ENCODE results near the gene FUT4.
"Not testable (repeated sequence)": the region's sequence is repeated elsewhere in the genome, so short reads cannot be mapped to it uniquely, and the experiment has no call there.

FUT4 gene

GRCh38 chr11:94533206-94533605 lies 10.5 kb upstream of the FUT4 start:
- DNase-seq (ENCODE audit: low read depth in 2 of 2): no peak

- DNase-seq (ENCODE audit: low read depth in 2 of 2): no peak
Measured at GRCh38 chr11:94533696-94534630, 9.8 kb upstream of the FUT4 start.

- no peak for DNase-seq (ENCODE audit: low read depth in 2 of 2)
Measured at GRCh38 chr11:94536386-94536785, 7.3 kb upstream of the FUT4 start.

GRCh38 chr11:94537031-94537600 lies 6.6 kb upstream of the FUT4 start:
- DNase-seq (ENCODE audit: low read depth in 2 of 2): no peak

- no peak for DNase-seq (ENCODE audit: low read depth in 2 of 2)
Measured at GRCh38 chr11:94539420-94539819, 4.3 kb upstream of the FUT4 start.

GRCh38 chr11:94544646-94545263 lies 1.0 kb downstream of the FUT4 start:
- DNase-seq (ENCODE audit: low read depth in 2 of 2): peak in 1 of 2 donors; percentile 5

- no peak for DNase-seq (ENCODE audit: low read depth in 2 of 2)
Measured at GRCh38 chr11:94545264-94546161, 1.8 kb downstream of the FUT4 start.

GRCh38 chr11:94546162-94546470 lies 2.4 kb downstream of the FUT4 start:
- DNase-seq (ENCODE audit: low read depth in 2 of 2): no peak

- no peak for DNase-seq (ENCODE audit: low read depth in 2 of 2)
Measured at GRCh38 chr11:94546886-94547285, 3.2 kb downstream of the FUT4 start.

- no peak for DNase-seq (ENCODE audit: low read depth in 2 of 2)
Measured at GRCh38 chr11:94549146-94549545, 5.4 kb downstream of the FUT4 start.

GRCh38 chr11:94550513-94550912 lies 6.8 kb downstream of the FUT4 start:
- DNase-seq (ENCODE audit: low read depth in 2 of 2): no peak

- no peak for DNase-seq (ENCODE audit: low read depth in 2 of 2)
Measured at GRCh38 chr11:94553938-94554337, 10.2 kb downstream of the FUT4 start.

GRCh38 chr11:94555752-94556329 lies 12.1 kb downstream of the FUT4 start:
- DNase-seq (ENCODE audit: low read depth in 2 of 2): not testable (repeated sequence)

- DNase-seq (ENCODE audit: low read depth in 2 of 2): no peak
Measured at GRCh38 chr11:94557421-94557820, 13.7 kb downstream of the FUT4 start.

- DNase-seq (ENCODE audit: low read depth in 2 of 2): no peak
Measured at GRCh38 chr11:94557992-94558391, 14.3 kb downstream of the FUT4 start.

- no peak for DNase-seq (ENCODE audit: low read depth in 2 of 2)
Measured at GRCh38 chr11:94558468-94558867, 14.7 kb downstream of the FUT4 start.

- DNase-seq (ENCODE audit: low read depth in 2 of 2): no peak
Measured at GRCh38 chr11:94558932-94559331, 15.2 kb downstream of the FUT4 start.

GRCh38 chr11:94559361-94559760 lies 15.6 kb downstream of the FUT4 start:
- DNase-seq (ENCODE audit: low read depth in 2 of 2): no peak

GRCh38 chr11:94560834-94561233 lies 17.1 kb downstream of the FUT4 start:
- no peak for DNase-seq (ENCODE audit: low read depth in 2 of 2)

- no peak for DNase-seq (ENCODE audit: low read depth in 2 of 2)
Measured at GRCh38 chr11:94563176-94563847, 19.6 kb downstream of the FUT4 start.

GRCh38 chr11:94563848-94564467 lies 20.2 kb downstream of the FUT4 start:
- DNase-seq (ENCODE audit: low read depth in 2 of 2): no peak
